NCI-H460 (cell line): ENCODE data around the gene MATK. TPM values are rescaled to one million over a fixed set of nuclear protein-coding genes. Genes with fewer than 3 reads are reported as not detected.
"Not testable (repeated sequence)": the region's sequence is repeated elsewhere in the genome, so short reads cannot be mapped to it uniquely, and the experiment has no call there.

Source experiments
- DNase-seq: peaks from one replicate; pipeline ENCODE4 v3.0.0-alpha.2; 2016; ENCODE audit warnings: low read depth; ENCODE audit errors: extremely low read depth
- total RNA-seq: library from RNA; depleted of rRNA; stranded (reverse); fragments of >200 nt; shearing (Covaris generic); gene quantifications from 2 replicates; pipeline ENCODE4 v1.2.3, GENCODE V29; 2014

MATK gene
- total RNA-seq, 1 experiment from 2014 or later = not detected

GRCh38 chr19:3773814-3774515 is 12.2 kb downstream of the MATK start:
- DNase-seq = no peak

- no peak for DNase-seq
Measured at GRCh38 chr19:3771906-3772455, 14.2 kb downstream of the MATK start, which contains the start of gene RAX2. TSS of gene RAX2 (minus strand) at chr19:3772228. CDS start at chr19:3771742, 486 bp downstream.

GRCh38 chr19:3771000-3771905 is 14.9 kb downstream of the MATK start:
- DNase-seq = no peak

GRCh38 chr19:3770136-3770999 is 15.8 kb downstream of the MATK start:
- DNase-seq = no peak

- DNase-seq = no peak
Measured at GRCh38 chr19:3769494-3769893, 16.7 kb downstream of the MATK start.

- no peak for DNase-seq
Measured at GRCh38 chr19:3768748-3769099, 17.5 kb downstream of the MATK start.

- DNase-seq = no peak
Measured at GRCh38 chr19:3768015-3768747, 18.0 kb downstream of the MATK start.

- no peak for DNase-seq
Measured at GRCh38 chr19:3767050-3767449, 19.1 kb downstream of the MATK start.

GRCh38 chr19:3766520-3766919 is 19.7 kb downstream of the MATK start:
- no peak for DNase-seq

GRCh38 chr19:3765757-3766156 is 20.4 kb downstream of the MATK start:
- not testable (repeated sequence) for DNase-seq

GRCh38 chr19:3765121-3765520 is 21.1 kb downstream of the MATK start:
- DNase-seq = no peak

GRCh38 chr19:3762501-3763459 is 23.4 kb downstream of the MATK start, which contains the start of gene MRPL54:
TSS of gene MRPL54 (plus strand) at chr19:3762682. CDS start at chr19:3762701, 19 bp downstream.
- DNase-seq = peak; percentile 98

GRCh38 chr19:3762130-3762473 is 24.1 kb downstream of the MATK start:
- DNase-seq = no peak

- peak; percentile 86 for DNase-seq
Measured at GRCh38 chr19:3761382-3762129, 24.6 kb downstream of the MATK start, which contains the start of gene APBA3. TSS of gene APBA3 (minus strand) at chr19:3761692. CDS start at chr19:3760264, 1,428 bp downstream.

- DNase-seq = no peak
Measured at GRCh38 chr19:3760871-3761361, 25.3 kb downstream of the MATK start.

GRCh38 chr19:3759482-3760254 is 26.5 kb downstream of the MATK start:
- DNase-seq = no peak

GRCh38 chr19:3758297-3758696 is 27.9 kb downstream of the MATK start:
- DNase-seq = not testable (repeated sequence)
